Thymus (tissue), 11 donors: ENCODE results near the gene LYPD6. TPM values are rescaled to one million over a fixed set of nuclear protein-coding genes. Genes with fewer than 3 reads are reported as not detected.
"Not testable (repeated sequence)": the region's sequence is repeated elsewhere in the genome, so short reads cannot be mapped to it uniquely, and the experiment has no call there.

Experiments
- DNase-seq, 9 donors: peaks; one replicate each; pipeline ENCODE4 v3.0.0-alpha.2; 2013; ENCODE audit warnings: low spot score in 9 of 9, low read depth in 6 of 9, missing footprints in 1 of 9
- H3K27ac ChIP-seq, 2 donors: one replicate each; pipeline ENCODE4 v1.5.1; 2013; ENCODE audit warnings: control low read depth in 1 of 2, low read depth in 1 of 2, low read length in 1 of 2, mild to moderate bottlenecking in 1 of 2, moderate library complexity in 1 of 2
- H3K27me3 ChIP-seq, 2 donors: one replicate each; pipeline ENCODE4 v1.5.1; 2013; ENCODE audit warnings: low read length in 1 of 2; ENCODE audit not compliant: control insufficient read depth in 2 of 2, insufficient read depth in 1 of 2
- H3K36me3 ChIP-seq, 2 donors: one replicate each; pipeline ENCODE4 v1.5.1; 2013; ENCODE audit warnings: low read length in 1 of 2, mild to moderate bottlenecking in 1 of 2, moderate library complexity in 1 of 2; ENCODE audit not compliant: control insufficient read depth in 2 of 2, insufficient read depth in 2 of 2
- H3K4me1 ChIP-seq, 2 donors: one replicate each; pipeline ENCODE4 v1.5.1; 2013; ENCODE audit warnings: low read length in 2 of 2; ENCODE audit not compliant: control insufficient read depth in 2 of 2, insufficient read depth in 2 of 2
- H3K4me3 ChIP-seq, 2 donors: one replicate each; pipeline ENCODE4 v1.5.1; 2013; ENCODE audit warnings: low read length in 2 of 2, control low read depth in 1 of 2, mild to moderate bottlenecking in 1 of 2
- H3K9me3 ChIP-seq, 2 donors: one replicate each; pipeline ENCODE4 v1.5.1; 2013; ENCODE audit warnings: low read length in 1 of 2, mild to moderate bottlenecking in 1 of 2; ENCODE audit not compliant: control insufficient read depth in 2 of 2, insufficient read depth in 1 of 2
- WGBS: extraction: QIAGEN DNeasy Blood & Tissue Kit; methylation state at CpG from one replicate; pipeline ENCODE4 v1.1.7; 2013; 5-methylcytosine and 5-hydroxymethylcytosine counted together
- polyA plus RNA-seq: library from polyadenylated mRNA; stranded (reverse); fragments of 200-250 nt; gene quantifications from one replicate; pipeline ENCODE4 v1.2.3, GENCODE V29; 2013
- total RNA-seq: library from RNA; stranded (reverse); fragments of 120-200 nt; gene quantifications from one replicate; pipeline ENCODE4 v1.2.4, GENCODE V29; 2013
- donor health status: healthy.

LYPD6 gene
- total and polyA plus RNA-seq, 2 donors, result 0.23 to 0.38 TPM

- 70% methylated on average over 11 of the region's 11 CpGs for WGBS
- no peaks in the 10 kb centered on the region for H3K4me1 ChIP-seq
- H3K9me3 ChIP-seq, result no peaks in the 10 kb centered on the region
- no peak overlapping the region for H3K27ac ChIP-seq
- DNase-seq, result no peak
- no peaks in the 10 kb centered on the region for H3K27me3 ChIP-seq
- no peak overlapping the region for H3K4me3 ChIP-seq
- H3K36me3 ChIP-seq, result no peaks in the 10 kb centered on the region
Measured at GRCh38 chr2:149489452-149489851, 159.1 kb downstream of the LYPD6 start.

DNA sequence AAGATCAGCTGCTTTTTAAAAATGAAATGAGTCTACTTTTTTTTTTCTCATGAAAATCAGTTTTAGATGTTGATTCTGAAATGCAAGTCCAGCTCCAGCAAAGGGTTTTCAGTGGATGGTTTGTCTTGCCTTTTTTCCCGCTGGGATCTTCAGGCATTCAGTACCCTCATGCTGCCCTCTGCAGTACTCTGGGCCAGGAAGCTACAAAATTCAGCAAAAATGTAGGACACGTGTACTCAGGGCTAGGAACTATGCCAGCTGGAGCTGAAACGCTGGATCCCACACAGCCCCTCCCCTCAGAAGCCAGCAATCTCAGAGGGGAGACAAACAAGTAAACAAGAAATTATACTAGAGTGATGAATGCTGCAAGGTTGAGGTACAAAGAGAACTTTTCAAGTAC, 159.9 kb downstream of the LYPD6 start:
- Histone ChIP-seq H3K4me3 (no peak overlapping the region), H3K4me1 (no peaks in the 10 kb centered on the region), H3K27ac (no peak overlapping the region), H3K36me3 (no peaks in the 10 kb centered on the region), H3K9me3 (no peaks in the 10 kb centered on the region), H3K27me3 (no peaks in the 10 kb centered on the region)
- DNase-seq, result no peak
- whole genome bisulfite sequencing, result 57% methylated on average over 3 of the region's 3 CpGs

DNA sequence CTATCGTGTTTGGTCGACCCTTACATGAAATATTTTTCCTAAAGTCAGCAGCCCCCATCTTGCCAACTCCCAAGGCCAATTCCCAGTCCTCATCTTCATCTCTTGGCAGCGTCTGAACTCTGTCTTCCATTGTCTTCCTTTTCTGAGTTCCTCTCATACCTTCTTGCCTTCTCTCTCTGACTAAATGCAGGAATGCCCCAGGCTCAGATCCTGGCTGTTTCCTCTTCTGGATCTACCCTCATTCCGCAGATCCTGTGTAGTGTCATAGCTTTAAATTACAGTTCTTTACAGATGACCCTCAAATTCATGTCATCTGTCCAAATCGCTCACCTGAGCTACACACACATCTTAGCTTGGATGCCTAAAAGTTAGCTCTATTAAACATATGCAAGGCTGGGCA, 162.5 kb downstream of the LYPD6 start:
- H3K4me3 ChIP-seq, result no peak overlapping the region
- H3K4me1 ChIP-seq, result no peaks in the 10 kb centered on the region
- H3K36me3 ChIP-seq, result no peaks in the 10 kb centered on the region
- H3K27ac ChIP-seq, result no peak overlapping the region
- WGBS, result 88% methylated on average over 5 of the region's 5 CpGs
- DNase-seq, result no peak
- H3K9me3 ChIP-seq, result no peaks in the 10 kb centered on the region
- no peaks in the 10 kb centered on the region for H3K27me3 ChIP-seq

- not testable (repeated sequence) for H3K4me1 ChIP-seq, DNase-seq, H3K4me3 ChIP-seq, H3K27me3 ChIP-seq, H3K27ac ChIP-seq, H3K9me3 ChIP-seq, H3K36me3 ChIP-seq
- WGBS, result 82% methylated on average over 1 of the region's 1 CpG
Measured at GRCh38 chr2:149499204-149499603, 168.8 kb downstream of the LYPD6 start.

DNA sequence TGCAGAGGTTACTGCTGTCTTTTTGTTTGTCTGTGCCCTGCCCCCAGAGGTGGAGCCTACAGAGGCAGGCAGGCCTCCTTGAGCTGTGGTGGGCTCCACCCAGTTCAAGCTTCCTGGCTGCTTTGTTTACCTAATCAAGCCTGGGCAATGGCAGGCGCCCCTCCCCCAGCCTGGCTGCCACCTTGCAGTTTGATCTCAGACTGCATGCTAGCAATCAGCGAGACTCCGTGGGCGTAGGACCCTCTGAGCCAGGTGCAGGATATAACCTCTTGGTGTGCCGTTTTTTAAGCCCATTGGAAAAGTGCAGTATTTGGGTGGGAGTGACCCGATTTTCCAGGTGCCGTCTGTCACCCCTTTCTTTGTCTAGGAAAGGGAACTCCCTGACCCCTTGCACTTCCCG, 176.4 kb downstream of the LYPD6 start:
- H3K9me3 ChIP-seq, H3K4me1 ChIP-seq: not testable (repeated sequence)

GRCh38 chr2:149507974-149508373, 177.6 kb downstream of the LYPD6 start:
- WGBS, result 92% methylated on average over 2 of the region's 2 CpGs
- H3K9me3 ChIP-seq, result no peaks in the 10 kb centered on the region
- no peak overlapping the region for H3K27ac ChIP-seq
- no peak for DNase-seq
- H3K36me3 ChIP-seq, result no peaks in the 10 kb centered on the region
- H3K4me1 ChIP-seq, result no peaks in the 10 kb centered on the region
- no peak overlapping the region for H3K4me3 ChIP-seq
- H3K27me3 ChIP-seq, result no peaks in the 10 kb centered on the region

More for the DNA sequence above, 176.4 kb downstream of the LYPD6 start:
- H3K27me3 ChIP-seq, H3K36me3 ChIP-seq, DNase-seq, H3K4me3 ChIP-seq, H3K27ac ChIP-seq: not testable (repeated sequence)
- WGBS, result 89% methylated on average over 8 of the region's 8 CpGs

DNA sequence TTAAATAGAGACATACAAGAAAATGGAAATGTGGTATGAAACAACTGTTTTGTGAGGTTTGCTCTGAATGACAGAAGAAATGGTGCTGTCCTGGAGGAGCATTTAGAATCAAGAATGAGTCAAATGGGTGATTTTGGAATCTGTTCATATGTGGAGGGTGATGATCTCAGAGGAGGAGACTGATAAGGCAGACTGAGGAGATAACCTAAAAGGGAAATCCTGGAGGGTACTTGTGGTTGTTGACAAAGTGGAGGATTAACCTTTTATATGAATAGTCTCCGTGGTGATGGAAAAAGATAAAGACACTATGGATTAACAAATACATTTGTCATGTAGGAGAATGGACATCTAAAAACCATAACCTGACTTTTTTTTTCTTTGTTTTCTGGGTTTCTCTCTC, 183.1 kb downstream of the LYPD6 start:
- H3K4me1 ChIP-seq, result no peaks in the 10 kb centered on the region
- H3K27ac ChIP-seq, result no peak overlapping the region
- DNase-seq, result no peak
- no peak overlapping the region for H3K4me3 ChIP-seq
- no peaks in the 10 kb centered on the region for H3K27me3 ChIP-seq
- no peaks in the 10 kb centered on the region for H3K36me3 ChIP-seq
- 92% methylated on average over 1 of the region's 1 CpG for WGBS
- H3K9me3 ChIP-seq, result no peaks in the 10 kb centered on the region
